Spleen (tissue), 7 donors: Measurements from ENCODE around the gene ICE2.

ENCODE experiments used
- POLR2A ChIP-seq, 3 donors: fragments of 450-650 bp; IDR thresholded peaks; one replicate each; pipeline ENCODE4 v1.5.1; 2017; ENCODE audit warnings: antibody characterized with exemption in 3 of 3, mild to moderate bottlenecking in 1 of 3
- POLR2AphosphoS5 ChIP-seq, 3 donors: sonication (generic); formaldehyde crosslinking; IDR thresholded peaks; one replicate each; pipeline ENCODE4 v1.5.1; 2017; ENCODE audit warnings: antibody characterized with exemption in 3 of 3
- TF ChIP-seq, protein P1 (sequence below), 11 experiments: fragments of 200-600 bp in 7 of 11; fragments of 450-650 bp in 4 of 11; sonication (generic) in 4 of 11; IDR thresholded peaks in 8 of 11; conservative IDR thresholded peaks in 3 of 11; 1 replicate in 7 of 11; 2 replicates in 4 of 11; pipeline versions ENCODE4 v1.4.0 to v1.8.0; 2016 to 2021; ENCODE audit warnings: antibody characterized with exemption in 11 of 11, inconsistent platforms in 4 of 11, mild to moderate bottlenecking in 1 of 11
- donor health status: DM: no; HTN: no; CAD: no; lungs with moderate emphysema.
- donor health status: DM: no; HTN: no; CAD: no.
- donor health status: DM: no; HTN: no; CAD: no.

DNA sequence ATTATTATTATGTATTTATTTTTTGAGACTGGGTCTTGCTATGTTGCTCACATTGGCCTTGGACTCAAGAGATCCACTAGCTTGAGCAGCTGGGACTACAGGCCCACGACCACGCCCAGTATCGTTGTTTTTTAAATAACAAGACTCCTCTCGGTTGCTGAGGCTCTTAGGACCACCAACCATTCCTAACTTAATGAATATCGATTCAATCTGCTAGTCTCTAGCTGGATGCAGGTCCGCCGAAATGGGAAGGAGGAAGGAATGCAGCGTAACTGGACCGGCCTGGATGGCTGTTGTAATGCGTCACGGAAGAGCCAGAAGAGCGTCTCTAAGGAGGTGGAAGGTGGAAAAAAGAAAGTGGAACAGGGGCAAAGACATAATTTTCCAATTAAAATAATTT is 82.8 kb downstream of the ICE2 start:
- TF ChIP-seq POLR2AphosphoS5 (IDR thresholded peaks at IDR 0.05): no peak
- TF ChIP-seq, protein P1, sequence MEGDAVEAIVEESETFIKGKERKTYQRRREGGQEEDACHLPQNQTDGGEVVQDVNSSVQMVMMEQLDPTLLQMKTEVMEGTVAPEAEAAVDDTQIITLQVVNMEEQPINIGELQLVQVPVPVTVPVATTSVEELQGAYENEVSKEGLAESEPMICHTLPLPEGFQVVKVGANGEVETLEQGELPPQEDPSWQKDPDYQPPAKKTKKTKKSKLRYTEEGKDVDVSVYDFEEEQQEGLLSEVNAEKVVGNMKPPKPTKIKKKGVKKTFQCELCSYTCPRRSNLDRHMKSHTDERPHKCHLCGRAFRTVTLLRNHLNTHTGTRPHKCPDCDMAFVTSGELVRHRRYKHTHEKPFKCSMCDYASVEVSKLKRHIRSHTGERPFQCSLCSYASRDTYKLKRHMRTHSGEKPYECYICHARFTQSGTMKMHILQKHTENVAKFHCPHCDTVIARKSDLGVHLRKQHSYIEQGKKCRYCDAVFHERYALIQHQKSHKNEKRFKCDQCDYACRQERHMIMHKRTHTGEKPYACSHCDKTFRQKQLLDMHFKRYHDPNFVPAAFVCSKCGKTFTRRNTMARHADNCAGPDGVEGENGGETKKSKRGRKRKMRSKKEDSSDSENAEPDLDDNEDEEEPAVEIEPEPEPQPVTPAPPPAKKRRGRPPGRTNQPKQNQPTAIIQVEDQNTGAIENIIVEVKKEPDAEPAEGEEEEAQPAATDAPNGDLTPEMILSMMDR (IDR thresholded peaks at IDR 0.05 in 8 of 11, conservative IDR thresholded peaks at IDR 0.05 in 3 of 11): no peak
- no peak for TF ChIP-seq POLR2A (IDR thresholded peaks at IDR 0.05)
